DMS79 treated with DMSO at 0.1 percent for 48 hours (cell line): Measurements from ENCODE around the gene HK2.
"Not testable (repeated sequence)": the region's sequence is repeated elsewhere in the genome, so short reads cannot be mapped to it uniquely, and the experiment has no call there.

Source experiments
- DNase-seq: peaks from one replicate; lab custom pipeline; 2025; lab: John Stamatoyannopoulos, UW

HK2 gene

GRCh38 chr2:74877376-74877775 is 43.4 kb downstream of the HK2 start:
- DNase-seq, result no peak

GRCh38 chr2:74877781-74878433 is 44.0 kb downstream of the HK2 start:
- DNase-seq, result no peak

DNA sequence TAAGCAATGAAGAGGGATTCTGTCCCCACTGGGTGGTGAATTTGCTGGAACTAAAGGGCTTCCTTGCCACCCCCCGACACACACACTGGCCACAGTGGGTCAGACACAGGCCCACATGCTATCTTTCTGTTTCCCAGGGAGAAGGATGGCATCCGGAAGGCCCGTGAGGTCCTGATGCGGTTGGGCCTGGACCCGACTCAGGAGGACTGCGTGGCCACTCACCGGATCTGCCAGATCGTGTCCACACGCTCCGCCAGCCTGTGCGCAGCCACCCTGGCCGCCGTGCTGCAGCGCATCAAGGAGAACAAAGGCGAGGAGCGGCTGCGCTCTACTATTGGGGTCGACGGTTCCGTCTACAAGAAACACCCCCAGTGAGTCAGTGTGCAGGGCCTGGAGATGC is 44.6 kb downstream of the HK2 start:
- DNase-seq, result no peak

- DNase-seq, result no peak
These were observed 46.3 kb downstream of the HK2 start for GRCh38 chr2:74880054-74880728.

DNA sequence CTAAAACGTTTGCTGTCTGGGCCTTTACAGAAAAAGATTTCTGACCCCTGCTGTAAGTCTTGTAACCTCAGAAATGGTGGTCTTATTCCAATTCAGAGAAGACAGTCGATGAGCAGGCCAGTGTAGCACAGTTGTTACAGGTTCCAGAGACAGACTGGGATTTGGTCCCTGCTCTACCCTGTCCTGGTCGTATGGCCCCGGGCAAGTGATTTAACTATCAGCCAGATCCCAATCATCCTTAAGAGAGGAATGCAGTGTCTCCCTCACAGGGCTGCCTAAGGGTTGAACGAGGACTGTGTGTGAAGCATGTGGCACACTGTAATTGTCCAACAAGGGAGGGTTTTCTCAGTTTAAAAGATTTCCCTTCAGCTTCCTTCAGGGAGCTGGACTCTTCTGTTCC is 47.2 kb downstream of the HK2 start:
- no peak for DNase-seq

DNA sequence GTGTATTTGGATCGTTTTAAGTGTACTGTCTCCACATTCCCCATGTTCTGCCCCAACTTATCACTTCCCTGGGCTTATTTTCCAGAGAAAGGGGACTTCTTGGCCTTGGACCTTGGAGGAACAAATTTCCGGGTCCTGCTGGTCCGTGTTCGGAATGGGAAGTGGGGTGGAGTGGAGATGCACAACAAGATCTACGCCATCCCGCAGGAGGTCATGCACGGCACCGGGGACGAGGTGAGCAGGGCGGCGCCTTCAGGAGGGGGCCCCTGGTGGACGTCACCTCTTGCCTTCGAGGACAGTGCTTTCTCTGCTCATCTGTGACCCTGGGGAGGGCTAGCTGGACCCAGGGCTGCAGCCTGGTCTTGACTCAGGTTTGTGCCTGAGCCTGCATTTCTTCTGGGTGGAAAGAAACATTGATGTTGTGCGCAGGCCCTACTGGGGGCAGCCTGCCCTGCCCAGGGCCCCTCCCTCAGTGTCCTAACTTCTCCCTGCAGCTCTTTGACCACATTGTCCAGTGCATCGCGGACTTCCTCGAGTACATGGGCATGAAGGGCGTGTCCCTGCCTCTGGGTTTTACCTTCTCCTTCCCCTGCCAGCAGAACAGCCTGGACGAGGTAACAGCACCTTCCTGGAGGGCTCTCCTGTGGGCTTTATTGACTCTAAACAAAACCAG is 47.8 kb downstream of the HK2 start:
- DNase-seq, result no peak

DNA sequence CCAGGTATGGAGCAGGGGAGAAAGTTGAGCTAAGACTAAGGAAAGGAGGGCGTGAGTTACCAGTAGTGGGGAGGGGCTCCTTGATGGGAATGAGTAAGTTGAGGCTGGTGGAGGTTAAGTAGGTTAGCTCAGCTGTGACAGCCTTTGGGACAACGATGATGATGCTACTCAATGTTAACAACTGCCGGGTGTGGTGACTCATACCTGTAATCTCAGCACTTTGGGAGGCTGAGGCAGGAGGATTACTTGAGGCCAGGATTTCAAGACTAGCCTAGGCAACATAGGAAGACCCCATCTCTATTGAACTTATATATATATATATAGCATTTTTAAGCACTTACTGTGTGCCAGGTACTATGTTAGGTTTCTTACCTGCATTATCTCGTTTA is 48.4 kb downstream of the HK2 start:
- no peak for DNase-seq

DNA sequence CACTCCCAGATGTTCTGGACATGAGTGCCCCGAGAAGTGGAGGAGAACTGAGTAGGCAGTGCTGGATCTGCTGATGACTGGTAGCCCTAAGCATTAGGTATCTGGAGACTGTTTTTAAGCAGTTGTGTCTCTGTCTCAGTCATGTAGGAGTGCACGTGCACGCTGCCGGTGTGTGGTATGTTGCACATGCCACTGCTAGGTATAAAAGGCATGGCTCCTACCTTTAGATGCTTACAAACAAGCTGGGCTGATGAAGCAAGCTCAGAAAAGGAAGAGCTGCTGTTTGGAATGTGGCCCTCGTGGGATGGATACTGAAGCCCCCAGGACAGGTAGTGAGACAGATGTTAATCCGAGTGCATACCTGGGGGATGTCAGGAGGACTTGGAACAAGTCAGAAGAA is 49.1 kb downstream of the HK2 start:
- DNase-seq, result no peak

- DNase-seq, result no peak
These were observed 50.3 kb downstream of the HK2 start for GRCh38 chr2:74884118-74884762.

DNA sequence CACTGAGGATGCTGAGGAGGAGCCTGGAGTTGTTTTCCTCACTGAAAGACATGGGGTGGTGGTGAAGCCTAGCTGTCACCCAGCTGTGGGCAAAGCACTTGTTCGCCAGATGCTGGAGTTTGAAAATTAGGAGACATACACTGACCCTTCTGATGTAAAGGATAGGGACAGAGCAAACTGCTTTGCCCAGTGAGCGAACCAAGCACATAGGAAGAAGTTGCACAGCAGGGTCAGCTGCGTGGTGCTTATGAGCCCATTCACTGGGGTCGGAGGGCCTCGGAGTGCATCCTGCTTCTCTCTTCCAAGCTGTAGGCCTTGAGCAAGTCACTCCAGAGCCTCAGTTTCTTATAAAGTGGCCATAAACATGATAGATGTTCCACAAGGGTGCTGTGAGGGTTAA is 50.9 kb downstream of the HK2 start:
- no peak for DNase-seq

DNA sequence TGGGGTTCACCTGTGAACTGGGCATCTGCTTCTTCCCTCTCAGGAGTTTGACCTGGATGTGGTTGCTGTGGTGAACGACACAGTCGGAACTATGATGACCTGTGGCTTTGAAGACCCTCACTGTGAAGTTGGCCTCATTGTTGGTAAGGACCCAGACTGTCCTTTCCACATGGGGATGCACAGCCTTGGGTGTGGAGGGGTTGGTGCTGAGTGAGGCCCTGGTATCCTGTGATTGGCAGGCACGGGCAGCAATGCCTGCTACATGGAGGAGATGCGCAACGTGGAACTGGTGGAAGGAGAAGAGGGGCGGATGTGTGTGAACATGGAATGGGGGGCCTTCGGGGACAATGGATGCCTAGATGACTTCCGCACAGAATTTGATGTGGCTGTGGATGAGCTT is 52.3 kb downstream of the HK2 start:
- no peak for DNase-seq

DNA sequence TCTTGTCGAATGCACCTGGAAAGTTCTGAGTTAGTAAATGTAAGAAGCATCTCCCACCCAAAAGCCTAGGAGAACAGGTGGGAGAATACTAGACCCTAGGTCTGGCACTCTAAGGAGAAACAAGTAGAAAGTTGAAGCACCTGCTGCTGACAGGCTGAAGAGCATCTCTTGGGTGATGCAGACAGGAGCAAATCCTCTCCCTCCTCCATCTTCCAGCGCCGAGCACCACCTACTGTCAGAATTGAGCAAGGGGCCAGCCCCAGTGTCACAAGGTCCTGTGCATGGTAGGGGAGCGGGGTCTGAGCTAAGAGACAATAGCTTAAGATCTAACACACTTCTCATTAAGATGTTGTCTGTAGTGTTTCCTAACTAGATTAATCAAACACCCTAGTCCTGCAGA is 52.9 kb downstream of the HK2 start:
- no peak for DNase-seq

DNA sequence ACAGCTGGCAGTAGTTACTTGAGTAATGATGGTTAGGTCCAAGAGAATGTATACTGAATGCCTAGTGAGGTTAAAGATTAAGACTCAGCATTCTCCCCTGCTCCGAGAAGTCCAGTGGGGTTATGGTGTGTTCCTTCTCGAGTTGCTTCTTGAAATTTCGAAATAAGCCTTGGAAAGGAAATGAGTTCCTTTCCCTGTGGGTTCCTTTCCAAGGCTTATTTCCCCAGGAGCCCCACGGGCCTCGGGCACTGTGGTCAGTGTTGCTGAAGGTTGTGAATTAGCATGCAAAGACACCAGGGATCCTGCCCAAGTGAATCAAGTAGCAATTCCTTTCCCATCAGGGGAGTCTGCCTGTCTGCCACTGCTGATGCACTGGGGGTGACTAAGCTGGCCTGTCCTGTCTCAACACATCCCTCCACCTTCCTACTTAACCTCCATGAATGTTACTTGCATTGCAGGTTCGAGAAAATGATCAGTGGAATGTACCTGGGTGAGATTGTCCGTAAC is 53.6 kb downstream of the HK2 start:
- no peak for DNase-seq

DNA sequence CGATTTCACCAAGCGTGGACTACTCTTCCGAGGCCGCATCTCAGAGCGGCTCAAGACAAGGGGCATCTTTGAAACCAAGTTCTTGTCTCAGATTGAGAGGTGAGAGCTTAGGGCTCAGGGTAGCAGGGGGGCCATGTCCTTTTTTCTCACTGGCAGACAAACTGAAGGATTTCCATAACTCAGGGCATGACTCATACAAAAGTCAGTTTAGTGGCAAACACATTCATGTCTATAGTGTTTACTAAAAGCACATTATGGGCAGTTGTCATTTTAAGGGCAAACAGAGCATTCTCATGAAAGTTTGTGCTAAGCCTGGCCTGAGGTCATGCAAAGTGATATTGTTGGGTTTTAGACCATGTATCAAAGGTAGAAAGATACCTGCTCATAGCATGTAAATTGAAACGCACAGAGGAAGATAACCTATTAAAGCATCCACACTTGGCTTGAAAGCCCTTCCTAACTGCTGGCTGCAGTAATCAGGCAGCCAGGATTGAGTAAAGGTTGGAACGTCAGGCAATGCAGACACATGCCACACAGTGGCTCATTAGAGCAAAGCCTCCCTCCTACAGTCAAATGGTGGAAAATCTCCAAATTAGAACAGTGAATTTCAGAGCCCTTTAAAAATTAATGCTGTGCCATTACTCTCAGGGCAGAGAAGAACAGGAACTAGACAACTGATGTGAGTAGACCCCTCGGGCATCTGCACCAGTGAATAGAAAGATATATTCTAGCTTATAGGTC is 54.2 kb downstream of the HK2 start:
- DNase-seq, result no peak

DNA sequence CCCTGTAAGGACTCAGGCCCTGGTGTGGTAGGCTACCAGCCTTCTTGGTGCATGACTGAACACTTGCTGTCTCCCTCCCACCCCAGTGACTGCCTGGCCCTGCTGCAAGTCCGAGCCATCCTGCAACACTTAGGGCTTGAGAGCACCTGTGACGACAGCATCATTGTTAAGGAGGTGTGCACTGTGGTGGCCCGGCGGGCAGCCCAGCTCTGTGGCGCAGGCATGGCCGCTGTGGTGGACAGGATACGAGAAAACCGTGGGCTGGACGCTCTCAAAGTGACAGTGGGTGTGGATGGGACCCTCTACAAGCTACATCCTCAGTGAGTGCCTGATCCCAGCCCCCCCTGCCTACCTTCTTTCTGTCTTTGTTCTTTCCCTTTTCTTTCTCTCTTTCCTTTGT is 55.2 kb downstream of the HK2 start:
- DNase-seq, result no peak

DNA sequence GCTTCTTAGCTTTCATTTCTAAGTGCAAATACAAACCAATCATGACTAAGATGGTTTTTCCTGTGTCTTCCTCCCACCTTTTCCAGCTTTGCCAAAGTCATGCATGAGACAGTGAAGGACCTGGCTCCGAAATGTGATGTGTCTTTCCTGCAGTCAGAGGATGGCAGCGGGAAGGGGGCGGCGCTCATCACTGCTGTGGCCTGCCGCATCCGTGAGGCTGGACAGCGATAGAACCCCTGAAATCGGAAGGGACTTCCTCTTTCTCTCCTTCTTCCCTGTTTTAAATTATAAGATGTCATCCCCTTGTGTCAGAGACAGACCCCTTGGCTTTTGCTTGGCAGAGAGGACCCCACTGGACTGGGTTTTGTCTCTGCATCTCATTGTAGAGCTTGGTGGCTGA is 56.8 kb downstream of the HK2 start:
- no peak for DNase-seq

- no peak for DNase-seq
These were observed 57.3 kb downstream of the HK2 start for GRCh38 chr2:74891136-74891764.

- not testable (repeated sequence) for DNase-seq
These were observed 57.9 kb downstream of the HK2 start for GRCh38 chr2:74891816-74892215.

- DNase-seq, result no peak
These were observed 58.7 kb downstream of the HK2 start for GRCh38 chr2:74892609-74893008.

GRCh38 chr2:74893332-74893731 is 59.4 kb downstream of the HK2 start:
- DNase-seq, result no peak

- DNase-seq, result no peak
These were observed 60.5 kb downstream of the HK2 start for GRCh38 chr2:74894272-74894981.
